Peyer's patch (tissue), 4 donors: ENCODE measurements around the gene CLEC4G.

Experiments
- CTCF ChIP-seq, 6 experiments: fragments of 450-650 bp in 4 of 6; fragments of 200-600 bp in 2 of 6; sonication (generic) in 1 of 6; IDR thresholded peaks; one replicate each; pipeline ENCODE4 v1.5.1; 2017 to 2019; ENCODE audit warnings: antibody characterized with exemption in 6 of 6, mild to moderate bottlenecking in 3 of 6, moderate library complexity in 1 of 6
- POLR2A ChIP-seq, 2 donors: fragments of 450-650 bp; IDR thresholded peaks; one replicate each; pipeline ENCODE4 v1.5.1; 2017; ENCODE audit warnings: antibody characterized with exemption in 2 of 2, mild to moderate bottlenecking in 2 of 2, moderate library complexity in 2 of 2

GRCh38 chr19:7704280-7705060 is 27.4 kb downstream of the CLEC4G start:
- TF ChIP-seq CTCF (IDR thresholded peaks at IDR 0.05) (no peak), POLR2A (IDR thresholded peaks at IDR 0.05) (no peak)
